Mesendoderm (in vitro differentiated cells): Measurements from ENCODE around the gene MOSMO.

ENCODE experiments used
- DNase-seq: peaks from one replicate; pipeline ENCODE4 v3.0.0; 2013
- H2AK5ac ChIP-seq: 2 replicates; pipeline ENCODE4 v1.6.1; 2013; ENCODE audit warnings: low read length, inconsistent platforms
- H2BK120ac ChIP-seq: 2 replicates; pipeline ENCODE4 v1.6.1; 2013; ENCODE audit warnings: low read depth, mild to moderate bottlenecking, low read length, moderate library complexity, mixed read lengths
- H2BK15ac ChIP-seq: replicated peaks from 2 replicates; pipeline ENCODE4 v1.6.1; 2013; ENCODE audit warnings: low read depth, mild to moderate bottlenecking, moderate library complexity
- H2BK5ac ChIP-seq: 2 replicates; pipeline ENCODE4 v1.6.1; 2013; ENCODE audit warnings: low read length, inconsistent platforms
- H3K18ac ChIP-seq: 2 replicates; pipeline ENCODE4 v1.6.1; 2013; ENCODE audit warnings: mild to moderate bottlenecking, low read length, mixed read lengths
- H3K23ac ChIP-seq: one replicate; pipeline ENCODE4 v1.6.1; 2013; ENCODE audit warnings: low read length
- H3K27ac ChIP-seq: 2 replicates; pipeline ENCODE4 v1.5.1; 2013; ENCODE audit warnings: low read depth, mild to moderate bottlenecking, inconsistent platforms, low read length, moderate library complexity
- H3K27me3 ChIP-seq: 2 replicates; pipeline ENCODE4 v1.6.1; 2013; ENCODE audit warnings: low read length, control low read depth, mild to moderate bottlenecking, inconsistent platforms; ENCODE audit not compliant: insufficient read depth, poor library complexity
- H3K36me3 ChIP-seq: 2 replicates; pipeline ENCODE4 v1.6.1; 2013; ENCODE audit warnings: low read length, inconsistent platforms; ENCODE audit not compliant: control insufficient read depth, insufficient read depth
- H3K4ac ChIP-seq: one replicate; pipeline ENCODE4 v1.6.1; 2013; ENCODE audit warnings: low read depth, mild to moderate bottlenecking, low read length, moderate library complexity
- H3K4me1 ChIP-seq: 2 replicates; pipeline ENCODE4 v1.6.1; 2013; ENCODE audit warnings: low read depth, low read length, inconsistent platforms; ENCODE audit not compliant: control insufficient read depth
- H3K4me2 ChIP-seq: 2 replicates; pipeline ENCODE4 v1.6.1; 2013; ENCODE audit warnings: low read length
- H3K4me3 ChIP-seq: 2 replicates; pipeline ENCODE4 v1.5.1; 2013; ENCODE audit warnings: mild to moderate bottlenecking, low read length
- H3K56ac ChIP-seq: one replicate; pipeline ENCODE4 v1.6.1; 2013; ENCODE audit warnings: low read length
- H3K79me1 ChIP-seq: 2 replicates; pipeline ENCODE4 v1.6.1; 2013; ENCODE audit warnings: low read length, inconsistent platforms
- H3K79me2 ChIP-seq: 2 replicates; pipeline ENCODE4 v1.6.1; 2013; ENCODE audit warnings: mild to moderate bottlenecking, low read length; ENCODE audit not compliant: control insufficient read depth, insufficient read depth
- H3K9ac ChIP-seq: 2 replicates; pipeline ENCODE4 v1.6.1; 2013; ENCODE audit warnings: low read length, inconsistent platforms
- H4K5ac ChIP-seq: one replicate; pipeline ENCODE4 v1.6.1; 2013; ENCODE audit warnings: low read length
- H4K8ac ChIP-seq: one replicate; pipeline ENCODE4 v1.6.1; 2013; ENCODE audit warnings: low read depth, mild to moderate bottlenecking, control low read depth, low read length, moderate library complexity
- WGBS: extraction: QIAGEN DNeasy Blood & Tissue Kit; methylation state at CpG from one replicate; pipeline ENCODE4 v1.1.7; 2013; ENCODE audit warnings: low lambda C conversion rate, missing lambda C conversion rate; ENCODE audit not compliant: insufficient coverage; ENCODE audit errors: extremely low coverage; 5-methylcytosine and 5-hydroxymethylcytosine counted together

Gene MOSMO

DNA sequence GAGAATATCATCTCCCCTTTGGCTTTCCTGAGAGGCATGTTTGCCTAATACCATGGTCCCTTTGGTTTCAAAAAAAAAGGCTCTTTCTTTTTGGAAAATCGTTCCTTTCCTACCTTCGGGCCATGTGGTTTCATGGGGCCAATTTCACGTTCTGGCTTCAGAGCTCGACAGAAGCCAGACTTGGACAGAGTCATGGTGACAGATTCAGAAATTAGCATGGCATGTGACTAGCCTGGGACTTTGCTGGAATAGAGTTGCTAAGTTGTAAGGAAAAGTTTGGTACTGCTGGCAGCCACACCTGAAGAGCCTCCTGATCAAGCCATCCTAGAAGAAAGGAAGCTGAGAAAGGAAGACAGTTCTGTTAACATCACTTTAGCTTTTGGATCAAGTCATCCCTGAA, 82.0 kb downstream of the MOSMO start:
- no peak overlapping the region for H3K18ac ChIP-seq
- H2BK15ac ChIP-seq: no peak overlapping the region
- H2BK5ac ChIP-seq: no peak overlapping the region
- H3K79me2 ChIP-seq: no peaks in the 10 kb centered on the region
- no peaks in the 10 kb centered on the region for H3K79me1 ChIP-seq
- no peaks in the 10 kb centered on the region for H3K4me1 ChIP-seq
- H3K9ac ChIP-seq: no peak overlapping the region
- H2AK5ac ChIP-seq: no peak overlapping the region
- no peak overlapping the region for H4K8ac ChIP-seq
- H3K56ac ChIP-seq: no peak overlapping the region
- no peak overlapping the region for H4K5ac ChIP-seq
- WGBS: no CpG with 5 or more reads among the region's 4 CpGs
- no peak overlapping the region for H3K27ac ChIP-seq
- no peaks in the 10 kb centered on the region for H3K27me3 ChIP-seq
- H3K4me2 ChIP-seq: no peak overlapping the region
- DNase-seq: no peak
- no peaks in the 10 kb centered on the region for H3K36me3 ChIP-seq
- H3K4me3 ChIP-seq: no peak overlapping the region
- H3K23ac ChIP-seq: no peak overlapping the region
- no peak overlapping the region for H3K4ac ChIP-seq
- H2BK120ac ChIP-seq: no peak overlapping the region

DNA sequence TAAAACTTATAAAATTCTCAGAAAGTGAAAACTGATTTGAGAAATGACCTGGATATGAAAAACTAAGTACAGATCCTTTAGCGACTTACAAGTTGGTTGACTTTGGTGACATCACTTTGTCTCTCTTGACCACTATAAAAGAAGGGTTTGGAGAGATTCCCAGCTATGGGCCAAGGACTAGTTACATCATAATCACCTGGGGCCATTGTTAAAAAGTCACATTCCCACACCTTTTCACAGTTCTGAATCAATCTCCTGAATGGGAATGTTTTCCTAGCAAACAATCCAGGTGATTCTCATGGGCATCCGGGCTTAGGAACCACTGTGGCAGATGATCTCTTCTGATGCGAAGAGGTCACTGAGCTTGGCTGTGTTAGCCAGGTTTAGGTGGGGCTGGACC, 83.8 kb downstream of the MOSMO start:
- no peak overlapping the region for H3K4me2 ChIP-seq
- DNase-seq: peak; percentile 18
- H3K18ac ChIP-seq: no peak overlapping the region
- H4K8ac ChIP-seq: no peak overlapping the region
- no peak overlapping the region for H3K4ac ChIP-seq
- no CpG with 5 or more reads among the region's 3 CpGs for WGBS
- H3K27ac ChIP-seq: no peak overlapping the region
- no peaks in the 10 kb centered on the region for H3K27me3 ChIP-seq
- no peaks in the 10 kb centered on the region for H3K79me1 ChIP-seq
- H3K9ac ChIP-seq: no peak overlapping the region
- H2BK5ac ChIP-seq: no peak overlapping the region
- no peaks in the 10 kb centered on the region for H3K4me1 ChIP-seq
- H3K4me3 ChIP-seq: no peak overlapping the region
- H2BK120ac ChIP-seq: no peak overlapping the region
- no peaks in the 10 kb centered on the region for H3K36me3 ChIP-seq
- no peak overlapping the region for H3K56ac ChIP-seq
- H3K79me2 ChIP-seq: no peaks in the 10 kb centered on the region
- H2AK5ac ChIP-seq: no peak overlapping the region
- no peak overlapping the region for H4K5ac ChIP-seq
- H2BK15ac ChIP-seq: no peak overlapping the region
- H3K23ac ChIP-seq: no peak overlapping the region

DNA sequence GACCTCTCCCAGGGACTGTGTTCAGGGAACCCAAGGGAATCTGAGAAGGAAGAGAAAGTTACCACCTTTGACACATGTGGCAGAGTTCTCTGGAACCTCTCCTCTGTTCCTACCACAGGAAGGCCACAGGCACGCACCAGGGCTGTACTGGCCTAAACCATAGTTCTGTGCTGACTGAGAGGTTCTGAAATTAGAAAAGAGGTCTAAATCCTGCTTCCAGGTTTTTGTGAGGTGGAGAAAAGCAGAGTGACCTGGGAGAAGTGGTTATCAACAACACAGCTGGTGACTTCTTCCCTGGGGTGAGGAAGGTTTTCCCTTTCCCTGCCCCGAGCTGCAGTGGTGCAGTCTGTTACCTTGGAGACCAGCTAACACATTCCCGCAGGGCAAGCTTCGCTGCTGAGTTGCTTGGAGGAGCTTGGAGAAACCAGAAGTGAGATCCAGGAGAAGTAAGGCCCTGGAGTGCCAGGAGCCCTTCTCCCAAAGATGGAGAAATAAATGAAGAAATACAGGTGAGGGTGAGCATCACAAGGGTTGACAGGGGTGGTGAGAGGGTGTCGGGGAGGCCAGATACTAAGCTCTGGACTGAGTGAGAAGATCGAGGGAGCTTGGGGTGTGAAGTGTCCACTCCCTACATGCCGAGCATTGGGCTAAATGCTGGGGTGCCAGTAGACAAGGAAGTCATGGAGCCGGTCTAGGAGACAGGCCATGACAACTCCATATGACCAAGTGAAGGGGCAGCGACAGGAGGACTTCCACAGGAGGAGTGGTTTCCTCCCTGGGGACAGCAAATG, 84.4 kb downstream of the MOSMO start, which contains the start of gene VWA3A:
TSS of gene VWA3A (plus strand) at position 399 of the 791 bp plus-strand sequence. CDS start at position 496, 97 bp downstream.
- H2BK120ac ChIP-seq: no peak within 1 kb of the TSS
- no peaks in the 10 kb centered on the region for H3K36me3 ChIP-seq
- no peak within 1 kb of the TSS for H3K4ac ChIP-seq
- no peak within 1 kb of the TSS for H3K23ac ChIP-seq
- H3K4me3 ChIP-seq: no peak within 1 kb of the TSS
- H3K18ac ChIP-seq: no peak within 1 kb of the TSS
- no peak within 1 kb of the TSS for H3K27ac ChIP-seq
- no peak within 1 kb of the TSS for H4K8ac ChIP-seq
- H3K9ac ChIP-seq: no peak within 1 kb of the TSS
- H2AK5ac ChIP-seq: no peak within 1 kb of the TSS
- H3K4me1 ChIP-seq: no peaks in the 10 kb centered on the region
- no peaks in the 10 kb centered on the region for H3K79me1 ChIP-seq
- no peak within 1 kb of the TSS for H2BK5ac ChIP-seq
- no peak within 1 kb of the TSS for H4K5ac ChIP-seq
- H3K4me2 ChIP-seq: no peak within 1 kb of the TSS
- DNase-seq: peak; percentile 94
- no CpG with 5 or more reads among the region's 9 CpGs for WGBS
- H3K56ac ChIP-seq: no peak within 1 kb of the TSS
- H3K79me2 ChIP-seq: no peaks in the 10 kb centered on the region
- no peaks in the 10 kb centered on the region for H3K27me3 ChIP-seq
- H2BK15ac ChIP-seq: no peak within 1 kb of the TSS

DNA sequence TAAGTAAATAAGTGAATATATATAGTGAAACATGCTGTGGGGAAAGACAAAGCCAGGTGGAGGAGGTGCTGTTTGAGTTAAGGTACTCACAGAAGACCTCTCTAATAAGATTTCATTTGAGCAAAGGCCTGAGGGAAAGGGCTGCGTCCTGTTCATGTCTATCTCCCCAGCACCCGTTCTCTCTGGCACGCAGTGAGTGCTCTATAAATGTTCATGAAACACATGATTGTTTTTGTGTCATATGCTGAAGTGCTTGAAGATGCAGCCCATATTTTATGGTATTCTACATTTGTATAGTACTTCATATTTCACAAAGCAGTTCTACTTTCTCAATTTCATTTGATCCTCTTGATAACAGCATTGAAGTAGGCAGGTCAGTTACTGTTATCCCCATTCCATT, 85.4 kb downstream of the MOSMO start:
- H3K79me1 ChIP-seq: no peaks in the 10 kb centered on the region
- no peak overlapping the region for H2BK15ac ChIP-seq
- no peak overlapping the region for H3K4ac ChIP-seq
- no peak for DNase-seq
- H3K79me2 ChIP-seq: no peaks in the 10 kb centered on the region
- no peak overlapping the region for H3K9ac ChIP-seq
- H3K56ac ChIP-seq: no peak overlapping the region
- H3K36me3 ChIP-seq: no peaks in the 10 kb centered on the region
- no peak overlapping the region for H3K23ac ChIP-seq
- H3K4me2 ChIP-seq: no peak overlapping the region
- no peak overlapping the region for H4K5ac ChIP-seq
- H2BK5ac ChIP-seq: no peak overlapping the region
- H2BK120ac ChIP-seq: no peak overlapping the region
- H3K4me3 ChIP-seq: no peak overlapping the region
- no peak overlapping the region for H4K8ac ChIP-seq
- no peak overlapping the region for H3K18ac ChIP-seq
- no CpG with 5 or more reads among the region's 3 CpGs for WGBS
- H3K27me3 ChIP-seq: no peaks in the 10 kb centered on the region
- H2AK5ac ChIP-seq: no peak overlapping the region
- no peak overlapping the region for H3K27ac ChIP-seq
- H3K4me1 ChIP-seq: no peaks in the 10 kb centered on the region

DNA sequence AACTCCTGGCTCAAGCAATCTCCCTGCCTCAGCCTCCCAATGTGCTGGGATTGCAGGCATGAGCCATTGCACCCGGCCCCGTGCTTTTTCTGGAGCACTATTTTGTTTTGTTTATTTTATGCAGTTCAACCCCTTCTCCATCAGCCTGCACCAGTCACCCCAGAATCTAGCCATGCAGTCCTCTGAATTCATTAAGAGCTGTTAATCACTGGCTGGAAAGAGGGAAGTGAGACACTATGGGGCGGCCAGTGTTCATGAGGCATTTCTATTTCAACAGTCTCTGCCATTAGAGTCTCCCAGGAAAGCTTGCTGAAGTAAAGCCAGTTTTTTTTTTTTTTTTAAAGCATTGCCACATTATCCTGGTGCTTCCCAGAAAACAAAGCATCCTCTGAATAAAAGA, 86.1 kb downstream of the MOSMO start:
- no CpG with 5 or more reads among the region's 3 CpGs for WGBS
- Histone ChIP-seq H2BK15ac (no peak overlapping the region), H3K79me1 (no peaks in the 10 kb centered on the region), H4K5ac (no peak overlapping the region), H2BK120ac (no peak overlapping the region), H3K4ac (no peak overlapping the region), H3K27ac (no peak overlapping the region), H3K79me2 (no peaks in the 10 kb centered on the region), H3K4me2 (no peak overlapping the region), H3K23ac (no peak overlapping the region), H3K36me3 (no peaks in the 10 kb centered on the region), H3K4me1 (no peaks in the 10 kb centered on the region), H3K4me3 (no peak overlapping the region), H3K27me3 (no peaks in the 10 kb centered on the region), H3K56ac (no peak overlapping the region), H2AK5ac (no peak overlapping the region), H3K18ac (no peak overlapping the region), H2BK5ac (no peak overlapping the region), H3K9ac (no peak overlapping the region), H4K8ac (no peak overlapping the region)
- DNase-seq: no peak
